SK-N-SH (cell line): ENCODE data around the gene SHROOM2.

ENCODE experiments used
- MXI1 ChIP-seq: IDR thresholded peaks from 2 replicates; pipeline ENCODE4 v1.6.1; 2012; ENCODE audit warnings: mild to moderate bottlenecking, low read depth, low read length, improper control_type of control experiment
- NRF1 ChIP-seq: IDR thresholded peaks from 2 replicates; pipeline ENCODE4 v1.6.1; 2012; ENCODE audit warnings: low read depth, mild to moderate bottlenecking, low read length
- POLR2AphosphoS5 ChIP-seq: IDR thresholded peaks from 2 replicates; pipeline ENCODE4 v1.6.1; 2012; ENCODE audit warnings: low read depth, low read length
- USF2 ChIP-seq: fragments of 150-350 bp; IDR thresholded peaks from 2 replicates; pipeline ENCODE4 v1.6.1; 2017; ENCODE audit warnings: antibody characterized with exemption, low read length, low read depth, borderline replicate concordance
- TF ChIP-seq, protein P1 (sequence below): fragments of 200-600 bp; sonication (generic); IDR thresholded peaks from 2 replicates; pipeline ENCODE4 v1.6.1; 2017; ENCODE audit warnings: antibody characterized with exemption, mild to moderate bottlenecking, moderate library complexity

DNA sequence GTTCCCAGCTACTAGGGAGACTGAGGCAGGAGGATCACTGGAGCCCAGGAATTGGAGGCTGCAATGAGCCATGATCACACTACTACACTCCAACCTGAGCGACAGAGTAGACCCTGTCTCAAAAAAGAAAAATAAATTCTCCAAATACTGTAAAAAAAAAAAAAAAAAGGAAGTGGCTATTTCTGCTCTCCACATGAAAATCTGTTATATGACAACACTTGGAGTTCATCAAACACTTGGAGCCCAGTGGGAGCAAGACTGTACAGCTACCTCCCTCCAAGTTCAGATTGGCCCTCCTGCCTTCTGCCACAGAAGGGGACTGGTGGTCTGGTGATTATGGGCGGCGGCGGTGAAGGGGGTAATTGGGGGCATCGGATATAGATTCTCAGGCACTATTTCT is 172.0 kb downstream of the SHROOM2 start:
- TF ChIP-seq, protein P1, sequence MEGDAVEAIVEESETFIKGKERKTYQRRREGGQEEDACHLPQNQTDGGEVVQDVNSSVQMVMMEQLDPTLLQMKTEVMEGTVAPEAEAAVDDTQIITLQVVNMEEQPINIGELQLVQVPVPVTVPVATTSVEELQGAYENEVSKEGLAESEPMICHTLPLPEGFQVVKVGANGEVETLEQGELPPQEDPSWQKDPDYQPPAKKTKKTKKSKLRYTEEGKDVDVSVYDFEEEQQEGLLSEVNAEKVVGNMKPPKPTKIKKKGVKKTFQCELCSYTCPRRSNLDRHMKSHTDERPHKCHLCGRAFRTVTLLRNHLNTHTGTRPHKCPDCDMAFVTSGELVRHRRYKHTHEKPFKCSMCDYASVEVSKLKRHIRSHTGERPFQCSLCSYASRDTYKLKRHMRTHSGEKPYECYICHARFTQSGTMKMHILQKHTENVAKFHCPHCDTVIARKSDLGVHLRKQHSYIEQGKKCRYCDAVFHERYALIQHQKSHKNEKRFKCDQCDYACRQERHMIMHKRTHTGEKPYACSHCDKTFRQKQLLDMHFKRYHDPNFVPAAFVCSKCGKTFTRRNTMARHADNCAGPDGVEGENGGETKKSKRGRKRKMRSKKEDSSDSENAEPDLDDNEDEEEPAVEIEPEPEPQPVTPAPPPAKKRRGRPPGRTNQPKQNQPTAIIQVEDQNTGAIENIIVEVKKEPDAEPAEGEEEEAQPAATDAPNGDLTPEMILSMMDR: no peak
- TF ChIP-seq NRF1 (no peak), POLR2AphosphoS5 (no peak), MXI1 (no peak), USF2 (no peak)
